Measurements from ENCODE around the gene DACT2. TPM values are rescaled to one million over a fixed set of nuclear protein-coding genes. Genes with fewer than 3 reads are reported as not detected.
"Not testable (repeated sequence)": the region's sequence is repeated elsewhere in the genome, so short reads cannot be mapped to it uniquely, and the experiment has no call there.

Gene DACT2
- polyA plus RNA-seq, 1 donor from 2014 or later: not detected

DNA sequence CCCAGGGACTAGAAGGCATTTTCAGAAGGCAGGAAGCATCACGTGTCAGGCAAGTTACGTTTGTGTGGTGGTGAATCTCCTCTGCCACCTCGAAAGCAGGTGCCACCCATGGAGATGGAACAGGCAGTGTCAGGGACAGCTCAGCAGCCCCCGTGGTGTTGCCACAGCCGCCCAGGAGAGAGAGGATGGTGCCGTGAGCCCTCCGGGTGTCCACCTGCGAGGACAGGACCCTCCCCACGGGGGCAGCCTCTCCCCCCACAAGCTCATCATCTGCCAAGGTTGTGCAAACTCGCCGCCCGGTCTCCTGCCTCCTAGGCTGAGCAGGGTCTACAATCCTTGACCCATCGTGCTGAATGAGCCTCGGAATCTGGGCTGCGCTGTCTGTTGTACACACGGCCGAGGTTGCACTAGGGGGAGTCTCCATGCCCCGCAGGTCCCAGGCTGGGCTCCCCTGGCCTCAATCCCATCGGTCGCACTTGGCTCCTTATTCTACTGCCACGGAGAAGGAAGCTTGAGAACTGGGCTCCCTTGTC, 40.1 kb downstream of the DACT2 start:
- Mint-ChIP-seq H3K4me1 (peaks cover 0 to 1% (median 0%) of the 10 kb centered on the region in 3 donors), H3K4me3 (no peak overlapping the region), H3K36me3 (peaks cover 1% of the 10 kb centered on the region), H3K27ac (no peak overlapping the region), H3K9me3 (peaks cover 0 to 4% (median 0%) of the 10 kb centered on the region in 3 donors), H3K27me3 (peaks cover 7% of the 10 kb centered on the region)

DNA sequence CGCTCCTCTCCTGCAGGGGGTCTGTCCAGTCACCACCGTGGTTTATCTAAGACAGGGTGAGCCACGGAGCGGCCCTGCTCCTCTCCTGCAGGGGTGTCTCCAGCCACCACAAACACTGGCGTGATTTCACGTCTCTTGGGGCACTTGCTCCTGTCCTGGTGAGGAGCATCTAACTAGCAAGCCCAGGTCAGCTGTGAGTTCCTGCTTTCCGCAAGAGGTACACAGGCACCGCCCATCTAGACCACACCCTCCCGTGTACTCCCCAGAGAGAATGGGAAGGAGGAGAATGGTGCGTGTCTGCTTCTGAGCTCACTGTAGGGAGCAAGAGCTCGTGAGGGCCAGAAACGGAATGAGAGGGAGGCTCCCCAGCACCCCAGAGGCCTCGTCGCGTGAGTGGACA, 40.7 kb downstream of the DACT2 start:
- Mint-ChIP-seq H3K9me3 (peaks cover 0 to 4% (median 0%) of the 10 kb centered on the region in 3 donors), H3K27ac (peak overlapping the region in 1 of 3 donors; percentile 67), H3K4me1 (peaks cover 0 to 1% (median 0%) of the 10 kb centered on the region in 3 donors), H3K4me3 (peak overlapping the region in 1 of 4 donors; percentile 12), H3K36me3 (peaks cover 1% of the 10 kb centered on the region), H3K27me3 (peaks cover 8% of the 10 kb centered on the region)

DNA sequence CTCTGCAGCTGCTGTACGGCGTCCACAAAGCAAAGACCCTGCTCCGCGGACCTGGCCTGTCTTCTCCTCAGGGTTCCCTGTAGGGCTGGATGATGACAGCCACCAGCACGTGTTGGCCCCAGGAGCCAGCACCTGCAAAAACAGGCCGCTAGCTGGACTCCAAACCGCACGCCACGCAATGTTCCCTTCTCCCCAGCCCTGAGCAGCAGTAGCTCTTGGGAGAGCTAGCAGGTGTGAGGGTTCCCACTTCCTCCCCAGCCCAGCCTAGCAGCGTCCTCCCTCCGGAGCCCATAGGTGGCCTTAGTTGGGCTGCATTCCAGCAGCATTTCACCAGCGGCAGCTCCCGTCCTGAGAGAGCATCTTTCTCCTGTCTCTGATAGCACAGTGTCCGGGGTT, 42.3 kb downstream of the DACT2 start:
- H3K4me1 Mint-ChIP-seq: peaks cover 0 to 1% (median 0%) of the 10 kb centered on the region in 3 donors
- H3K36me3 Mint-ChIP-seq: peaks cover 1% of the 10 kb centered on the region
- peaks cover 8% of the 10 kb centered on the region for H3K27me3 Mint-ChIP-seq
- H3K4me3 Mint-ChIP-seq: no peak overlapping the region
- H3K27ac Mint-ChIP-seq: peak overlapping the region in 1 of 3 donors; percentile 67
- H3K9me3 Mint-ChIP-seq: peaks cover 0 to 4% (median 0%) of the 10 kb centered on the region in 3 donors

DNA sequence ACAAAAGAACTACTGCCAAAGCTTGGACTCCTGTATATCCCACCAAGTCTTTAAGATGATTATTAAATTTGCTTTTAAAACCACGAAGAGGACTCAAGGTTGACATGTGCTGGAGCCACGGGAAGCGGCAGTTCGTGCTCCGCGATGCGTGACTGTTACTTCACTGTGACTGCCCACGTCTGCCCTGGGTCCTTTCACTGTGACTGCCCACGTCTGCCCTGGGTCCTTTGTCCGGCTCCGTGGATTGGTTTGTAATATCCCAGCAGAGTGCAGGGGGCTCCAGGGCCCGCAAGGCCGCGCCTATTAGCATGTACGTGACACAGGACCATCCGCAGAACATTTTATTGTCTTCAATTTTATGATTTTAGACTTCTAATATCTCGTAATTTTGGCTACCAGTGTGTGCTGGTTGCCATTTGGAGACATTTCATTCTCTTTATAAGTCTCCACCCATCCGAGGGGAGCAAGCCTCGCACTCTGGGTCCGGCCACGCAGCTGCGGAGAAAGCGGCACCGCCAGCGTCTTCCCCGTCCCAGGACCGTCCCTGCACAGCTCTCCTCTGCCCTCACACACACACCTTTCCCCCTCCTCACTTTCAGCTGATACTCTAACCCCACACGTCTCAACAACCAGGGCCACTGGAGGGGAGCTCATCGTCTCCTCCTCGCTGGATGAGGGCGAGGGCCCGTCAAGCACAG, 42.9 kb downstream of the DACT2 start:
- peak overlapping the region in 1 of 3 donors; percentile 67 for H3K27ac Mint-ChIP-seq
- no peak overlapping the region for H3K4me3 Mint-ChIP-seq
- H3K36me3 Mint-ChIP-seq: peaks cover 1% of the 10 kb centered on the region
- peaks cover 8% of the 10 kb centered on the region for H3K27me3 Mint-ChIP-seq
- peaks cover 0 to 4% (median 0%) of the 10 kb centered on the region in 3 donors for H3K9me3 Mint-ChIP-seq
- H3K4me1 Mint-ChIP-seq: peaks cover 0 to 1% (median 0%) of the 10 kb centered on the region in 3 donors

DNA sequence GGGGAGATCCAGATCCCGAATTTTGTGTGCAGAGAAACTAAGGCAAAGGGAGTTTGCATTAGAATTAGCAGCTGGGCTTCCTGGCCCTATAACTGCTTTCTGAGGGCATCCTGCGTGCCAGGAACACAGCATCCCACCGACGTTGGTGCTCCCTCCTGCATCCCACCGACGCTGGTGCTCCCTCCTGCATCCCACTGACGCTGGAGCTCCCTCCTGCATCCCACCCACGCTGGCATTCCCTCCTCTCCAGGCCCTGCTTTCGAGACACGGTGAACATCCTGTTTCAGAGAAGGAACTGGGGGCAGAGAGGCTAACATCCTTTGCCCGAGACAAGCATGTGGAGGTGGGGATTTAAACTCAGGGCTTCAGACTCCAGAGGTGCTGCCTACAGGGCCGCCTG, 44.4 kb downstream of the DACT2 start:
- peaks cover 0 to 1% (median 0%) of the 10 kb centered on the region in 3 donors for H3K4me1 Mint-ChIP-seq
- peaks cover 0 to 4% (median 0%) of the 10 kb centered on the region in 3 donors for H3K9me3 Mint-ChIP-seq
- no peak overlapping the region for H3K4me3 Mint-ChIP-seq
- peaks cover 1% of the 10 kb centered on the region for H3K36me3 Mint-ChIP-seq
- no peak overlapping the region for H3K27ac Mint-ChIP-seq
- H3K27me3 Mint-ChIP-seq: peaks cover 8% of the 10 kb centered on the region

DNA sequence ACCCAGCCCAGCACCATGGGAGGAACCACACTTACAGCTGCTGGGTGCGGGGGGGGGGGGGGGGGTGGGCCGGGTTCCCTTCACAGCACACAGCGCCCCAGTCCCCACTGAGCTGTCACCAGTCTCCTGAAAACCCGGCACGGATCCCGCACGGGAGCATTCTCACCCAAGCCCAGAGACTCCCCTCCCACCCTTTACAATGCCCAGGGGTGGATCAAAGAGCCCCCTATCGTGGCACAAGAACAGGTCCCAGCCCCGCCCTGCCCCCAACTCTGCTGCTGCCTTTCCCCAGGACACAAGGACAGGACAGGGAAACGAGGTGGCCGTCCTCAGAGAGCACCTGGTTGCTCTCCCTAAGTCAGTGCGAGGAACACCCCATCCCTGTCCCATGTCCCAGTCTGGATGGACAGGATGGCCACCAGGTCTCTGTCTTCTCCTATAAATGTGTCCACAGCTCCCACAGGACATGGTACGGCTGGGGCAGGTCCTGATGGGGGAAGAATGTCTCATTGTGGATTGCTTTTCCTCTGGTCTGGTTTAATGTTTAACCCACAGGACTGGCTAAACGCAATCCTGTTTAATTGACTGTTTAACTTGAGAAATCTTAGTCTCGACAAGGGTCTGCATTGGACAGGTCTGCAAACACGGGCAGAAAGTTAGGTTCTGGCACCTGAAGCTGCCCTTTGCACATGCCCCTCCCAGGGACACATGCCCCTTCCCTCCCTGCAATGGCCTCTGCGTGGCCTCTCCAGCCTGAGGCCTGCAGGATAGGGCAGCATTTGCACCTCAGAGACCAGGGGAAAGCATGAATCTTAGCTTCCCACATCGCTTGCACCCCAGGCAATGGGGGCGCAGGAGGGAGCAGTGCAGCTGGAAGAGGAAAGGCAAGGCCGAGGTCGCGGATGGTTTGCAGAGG, 45.3 kb downstream of the DACT2 start:
- no peak overlapping the region for H3K4me3 Mint-ChIP-seq
- H3K9me3 Mint-ChIP-seq: peaks cover 0 to 4% (median 0%) of the 10 kb centered on the region in 3 donors
- H3K36me3 Mint-ChIP-seq: peaks cover 1% of the 10 kb centered on the region
- H3K27ac Mint-ChIP-seq: no peak overlapping the region
- peaks cover 0 to 1% (median 0%) of the 10 kb centered on the region in 3 donors for H3K4me1 Mint-ChIP-seq
- H3K27me3 Mint-ChIP-seq: peaks cover 8% of the 10 kb centered on the region

DNA sequence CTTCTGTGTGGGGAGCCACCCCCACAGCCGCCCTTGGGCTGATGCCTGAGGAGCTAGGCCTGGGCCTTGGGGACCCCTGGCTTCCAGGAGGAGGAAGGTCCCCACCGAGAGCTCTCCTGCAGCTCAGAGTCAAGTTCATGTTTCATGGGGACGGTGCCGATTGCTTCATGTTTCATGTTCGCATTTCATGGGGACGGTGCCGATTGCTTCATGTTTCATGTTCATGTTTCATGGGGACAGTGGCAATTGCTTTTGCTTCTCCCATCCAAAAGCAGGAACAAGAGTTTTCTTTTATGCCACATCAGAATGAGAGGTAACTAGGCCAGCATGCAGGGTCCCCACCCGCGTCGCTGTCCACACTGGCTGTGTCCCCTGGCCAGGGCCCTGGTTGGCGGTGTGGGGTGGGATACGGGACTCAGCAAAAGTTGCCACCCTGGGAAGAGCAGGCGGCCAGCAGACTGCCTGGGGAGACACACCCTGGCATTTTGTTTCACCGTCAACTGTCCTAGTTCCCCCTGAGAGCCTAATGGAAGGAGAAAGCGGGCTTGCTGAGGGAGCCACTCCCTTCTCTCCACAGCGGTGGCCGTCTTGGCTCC, 46.0 kb downstream of the DACT2 start:
- Mint-ChIP-seq H3K4me1 (peaks cover 0 to 1% (median 0%) of the 10 kb centered on the region in 3 donors), H3K27me3 (peaks cover 8% of the 10 kb centered on the region), H3K9me3 (peaks cover 0 to 4% (median 0%) of the 10 kb centered on the region in 3 donors), H3K4me3 (no peak overlapping the region), H3K27ac (no peak overlapping the region), H3K36me3 (peaks cover 1% of the 10 kb centered on the region)

DNA sequence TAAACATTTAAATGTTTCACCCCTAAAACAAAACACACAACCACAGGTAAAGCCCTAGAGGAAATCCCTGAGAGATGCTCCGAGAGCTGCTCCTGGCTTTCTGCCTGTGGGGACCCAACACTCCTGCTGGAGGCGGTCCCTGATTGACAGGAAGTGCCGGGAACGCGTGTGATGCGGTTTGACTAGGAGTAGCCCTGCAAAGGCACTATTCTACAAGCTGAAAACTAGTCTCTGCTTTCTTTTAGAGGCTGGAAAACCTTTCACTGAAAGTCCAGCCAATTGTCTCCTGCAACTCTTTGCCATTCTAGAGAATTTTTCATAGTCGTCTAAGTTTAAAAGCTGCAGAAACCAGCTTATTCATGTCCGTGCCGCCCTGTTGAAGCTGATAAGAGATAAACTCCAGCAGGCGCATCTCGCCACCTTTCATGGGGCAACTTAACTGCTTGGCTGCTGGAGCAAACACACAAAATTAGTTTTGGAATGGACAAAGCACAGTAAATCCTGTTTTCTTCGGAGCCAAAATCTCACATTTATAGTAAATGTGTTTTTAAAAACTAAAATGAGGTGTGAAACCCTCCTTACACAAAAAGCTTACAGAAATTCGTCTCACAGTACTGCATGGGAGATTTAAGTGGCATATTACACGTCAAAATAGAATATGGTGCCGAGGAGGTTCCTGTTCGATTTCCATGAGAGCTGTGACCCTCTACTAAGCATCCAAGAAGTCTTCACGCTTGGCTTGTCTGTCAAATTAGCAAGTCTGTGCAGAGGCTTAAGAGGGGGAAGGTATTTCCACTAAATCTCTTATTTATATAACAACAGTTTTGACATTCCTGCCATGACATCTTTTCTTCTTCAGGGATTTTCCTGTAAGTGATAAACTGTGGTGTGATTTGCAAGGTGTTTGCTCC, 46.9 kb downstream of the DACT2 start:
- no peak overlapping the region for H3K4me3 Mint-ChIP-seq
- peaks cover 0 to 1% (median 0%) of the 10 kb centered on the region in 3 donors for H3K4me1 Mint-ChIP-seq
- no peak overlapping the region for H3K27ac Mint-ChIP-seq
- no peaks in the 10 kb centered on the region for H3K9me3 Mint-ChIP-seq
- peaks cover 8% of the 10 kb centered on the region for H3K27me3 Mint-ChIP-seq
- peaks cover 3% of the 10 kb centered on the region for H3K36me3 Mint-ChIP-seq

DNA sequence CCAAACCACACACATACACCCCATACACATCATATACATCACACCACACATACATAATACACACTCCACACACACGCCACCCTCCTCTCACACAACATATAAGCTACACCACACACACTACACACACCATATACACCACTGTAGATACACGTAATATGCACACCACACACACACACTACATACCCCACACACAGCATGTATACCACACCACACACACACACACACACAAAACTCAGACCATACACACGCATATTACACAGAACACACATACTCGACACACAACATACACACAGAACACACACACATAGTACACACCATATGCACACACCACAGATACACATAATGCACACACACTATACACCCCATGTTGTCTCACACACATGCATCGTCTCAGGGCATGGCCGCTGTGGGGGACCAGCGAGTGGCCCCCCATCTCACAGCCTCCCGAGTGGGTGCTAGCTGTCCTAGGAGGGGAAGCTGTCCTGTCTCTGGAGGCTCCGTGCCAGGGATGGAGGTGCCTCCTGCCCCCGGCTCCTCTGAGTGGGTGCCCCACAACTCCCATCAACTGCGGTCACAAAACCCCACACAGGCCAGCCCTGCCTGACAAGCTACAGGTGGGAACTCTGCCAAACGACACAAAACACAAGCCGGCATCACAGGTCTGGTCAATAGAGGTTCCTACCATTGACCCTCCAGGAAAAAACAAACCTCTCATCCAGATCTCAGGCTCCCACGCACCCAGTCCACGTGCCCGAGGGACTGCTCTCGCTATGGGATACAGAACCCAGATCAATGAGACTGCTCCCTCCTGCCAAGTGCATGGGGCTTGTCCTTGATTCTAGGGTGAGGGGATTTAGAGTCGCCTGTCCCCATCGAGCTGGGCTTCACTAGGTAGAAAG, 49.1 kb downstream of the DACT2 start:
- Mint-ChIP-seq H3K9me3 (peaks cover 0 to 2% (median 0%) of the 10 kb centered on the region in 3 donors), H3K27ac (no peak overlapping the region), H3K4me3 (no peak overlapping the region), H3K27me3 (peaks cover 4% of the 10 kb centered on the region), H3K4me1 (no peaks in the 10 kb centered on the region), H3K36me3 (peaks cover 2% of the 10 kb centered on the region)

DNA sequence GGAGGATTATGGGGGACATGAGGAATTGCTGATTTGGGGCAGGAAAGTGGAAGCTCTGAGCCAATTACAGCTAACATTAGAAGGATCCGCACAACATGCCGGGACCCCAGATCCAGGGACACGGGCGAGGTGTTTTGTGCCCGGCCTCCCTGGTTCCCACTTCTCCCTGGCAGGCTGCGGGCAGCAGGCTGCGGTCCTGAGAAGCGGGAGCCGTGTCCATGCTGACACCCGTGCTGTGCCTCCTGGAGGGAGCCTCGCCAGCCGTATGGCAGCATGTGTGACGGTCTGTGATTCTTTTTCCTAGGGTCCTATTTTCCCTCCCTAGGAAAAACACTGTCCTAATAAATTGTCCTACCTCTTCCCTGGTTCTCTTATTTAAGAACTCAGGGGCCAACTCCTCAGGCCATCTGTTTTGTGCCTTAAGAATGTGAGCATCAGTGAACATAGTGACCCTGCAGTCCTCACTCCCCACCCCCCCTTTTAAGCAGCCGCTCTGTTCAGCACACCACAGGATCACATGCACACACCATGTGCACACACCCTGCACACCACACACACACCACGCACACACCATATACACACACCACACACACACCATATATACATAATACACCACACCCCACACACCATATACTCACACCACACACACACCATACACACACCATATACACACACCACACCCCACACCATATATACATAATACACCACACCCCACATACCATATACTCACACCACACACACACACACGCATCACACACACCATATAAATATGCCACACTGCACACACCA, 49.9 kb downstream of the DACT2 start:
- Mint-ChIP-seq H3K27me3 (peaks cover 3% of the 10 kb centered on the region), H3K36me3 (peaks cover 2% of the 10 kb centered on the region), H3K27ac (no peak overlapping the region), H3K4me1 (no peaks in the 10 kb centered on the region), H3K4me3 (no peak overlapping the region), H3K9me3 (peaks cover 0 to 2% (median 0%) of the 10 kb centered on the region in 3 donors)

DNA sequence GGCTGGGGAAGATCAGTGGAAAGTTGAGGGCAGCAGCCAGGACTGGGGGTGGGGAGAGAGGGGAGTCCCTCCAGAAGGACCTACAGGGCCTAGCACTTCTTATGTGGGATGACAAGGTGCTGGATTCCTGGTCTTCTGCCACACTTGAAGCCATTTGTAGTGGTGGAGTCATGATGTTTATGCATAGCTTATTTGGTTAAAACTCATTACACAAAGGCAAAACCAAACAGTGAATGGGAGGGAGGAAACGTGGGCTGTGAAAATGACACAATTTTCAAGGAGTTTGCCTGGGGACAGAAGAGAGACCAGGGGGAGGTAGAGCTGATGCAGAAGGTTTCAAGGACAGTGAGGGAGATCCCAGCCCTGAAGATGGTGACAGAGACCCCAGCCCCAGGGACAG, 50.8 kb downstream of the DACT2 start:
- no peak overlapping the region for H3K27ac Mint-ChIP-seq
- no peaks in the 10 kb centered on the region for H3K27me3 Mint-ChIP-seq
- peaks cover 2% of the 10 kb centered on the region for H3K36me3 Mint-ChIP-seq
- no peaks in the 10 kb centered on the region for H3K4me1 Mint-ChIP-seq
- H3K4me3 Mint-ChIP-seq: no peak overlapping the region
- peaks cover 0 to 2% (median 0%) of the 10 kb centered on the region in 3 donors for H3K9me3 Mint-ChIP-seq

DNA sequence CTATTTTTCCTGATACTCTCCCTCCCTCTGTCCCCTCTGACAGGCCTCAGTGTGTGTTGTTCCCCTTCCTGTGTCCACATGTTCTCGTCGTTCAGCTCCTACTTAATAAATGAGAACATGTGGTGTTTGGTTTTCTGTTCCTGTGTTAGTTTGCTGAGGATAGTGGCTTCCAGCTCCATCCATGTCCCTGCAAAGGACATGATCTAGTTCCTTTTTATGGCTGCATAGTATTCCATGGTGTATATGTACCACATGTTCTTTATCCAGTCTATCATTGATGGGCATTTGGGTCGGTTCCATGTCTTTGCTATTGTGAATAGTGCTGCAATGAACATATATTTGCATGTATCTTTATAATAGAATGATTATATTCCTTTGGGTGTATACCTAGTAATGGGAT, 51.8 kb downstream of the DACT2 start:
- H3K4me3 Mint-ChIP-seq, H3K4me1 Mint-ChIP-seq, H3K9me3 Mint-ChIP-seq, H3K27ac Mint-ChIP-seq, H3K36me3 Mint-ChIP-seq, H3K27me3 Mint-ChIP-seq: not testable (repeated sequence)
